Measurements from ENCODE around the gene TLR6.

- TF ChIP-seq, protein P1, sequence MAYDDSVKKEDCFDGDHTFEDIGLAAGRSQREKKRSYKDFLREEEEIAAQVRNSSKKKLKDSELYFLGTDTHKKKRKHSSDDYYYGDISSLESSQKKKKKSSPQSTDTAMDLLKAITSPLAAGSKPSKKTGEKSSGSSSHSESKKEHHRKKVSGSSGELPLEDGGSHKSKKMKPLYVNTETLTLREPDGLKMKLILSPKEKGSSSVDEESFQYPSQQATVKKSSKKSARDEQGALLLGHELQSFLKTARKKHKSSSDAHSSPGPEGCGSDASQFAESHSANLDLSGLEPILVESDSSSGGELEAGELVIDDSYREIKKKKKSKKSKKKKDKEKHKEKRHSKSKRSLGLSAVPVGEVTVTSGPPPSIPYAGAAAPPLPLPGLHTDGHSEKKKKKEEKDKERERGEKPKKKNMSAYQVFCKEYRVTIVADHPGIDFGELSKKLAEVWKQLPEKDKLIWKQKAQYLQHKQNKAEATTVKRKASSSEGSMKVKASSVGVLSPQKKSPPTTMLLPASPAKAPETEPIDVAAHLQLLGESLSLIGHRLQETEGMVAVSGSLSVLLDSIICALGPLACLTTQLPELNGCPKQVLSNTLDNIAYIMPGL (CRISPR knock-in tag; IDR thresholded peaks at IDR 0.05): no peak
- TF ChIP-seq, protein P2, sequence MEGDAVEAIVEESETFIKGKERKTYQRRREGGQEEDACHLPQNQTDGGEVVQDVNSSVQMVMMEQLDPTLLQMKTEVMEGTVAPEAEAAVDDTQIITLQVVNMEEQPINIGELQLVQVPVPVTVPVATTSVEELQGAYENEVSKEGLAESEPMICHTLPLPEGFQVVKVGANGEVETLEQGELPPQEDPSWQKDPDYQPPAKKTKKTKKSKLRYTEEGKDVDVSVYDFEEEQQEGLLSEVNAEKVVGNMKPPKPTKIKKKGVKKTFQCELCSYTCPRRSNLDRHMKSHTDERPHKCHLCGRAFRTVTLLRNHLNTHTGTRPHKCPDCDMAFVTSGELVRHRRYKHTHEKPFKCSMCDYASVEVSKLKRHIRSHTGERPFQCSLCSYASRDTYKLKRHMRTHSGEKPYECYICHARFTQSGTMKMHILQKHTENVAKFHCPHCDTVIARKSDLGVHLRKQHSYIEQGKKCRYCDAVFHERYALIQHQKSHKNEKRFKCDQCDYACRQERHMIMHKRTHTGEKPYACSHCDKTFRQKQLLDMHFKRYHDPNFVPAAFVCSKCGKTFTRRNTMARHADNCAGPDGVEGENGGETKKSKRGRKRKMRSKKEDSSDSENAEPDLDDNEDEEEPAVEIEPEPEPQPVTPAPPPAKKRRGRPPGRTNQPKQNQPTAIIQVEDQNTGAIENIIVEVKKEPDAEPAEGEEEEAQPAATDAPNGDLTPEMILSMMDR (IDR thresholded peaks at IDR 0.05): no peak
- TF ChIP-seq ATF3 (CRISPR knock-in tag; conservative IDR thresholded peaks at IDR 0.05) (no peak), NFYB (CRISPR knock-in tag; conservative IDR thresholded peaks at IDR 0.05; ENCODE audit: low read depth) (no peak), ZNF317 (CRISPR knock-in tag; IDR thresholded peaks at IDR 0.05; ENCODE audit: borderline replicate concordance, low read depth) (no peak), ZNF263 (CRISPR knock-in tag; IDR thresholded peaks at IDR 0.05; ENCODE audit: low read depth) (no peak), CREB1 (CRISPR knock-in tag; IDR thresholded peaks at IDR 0.05) (no peak)
- TF ChIP-seq, protein P3, sequence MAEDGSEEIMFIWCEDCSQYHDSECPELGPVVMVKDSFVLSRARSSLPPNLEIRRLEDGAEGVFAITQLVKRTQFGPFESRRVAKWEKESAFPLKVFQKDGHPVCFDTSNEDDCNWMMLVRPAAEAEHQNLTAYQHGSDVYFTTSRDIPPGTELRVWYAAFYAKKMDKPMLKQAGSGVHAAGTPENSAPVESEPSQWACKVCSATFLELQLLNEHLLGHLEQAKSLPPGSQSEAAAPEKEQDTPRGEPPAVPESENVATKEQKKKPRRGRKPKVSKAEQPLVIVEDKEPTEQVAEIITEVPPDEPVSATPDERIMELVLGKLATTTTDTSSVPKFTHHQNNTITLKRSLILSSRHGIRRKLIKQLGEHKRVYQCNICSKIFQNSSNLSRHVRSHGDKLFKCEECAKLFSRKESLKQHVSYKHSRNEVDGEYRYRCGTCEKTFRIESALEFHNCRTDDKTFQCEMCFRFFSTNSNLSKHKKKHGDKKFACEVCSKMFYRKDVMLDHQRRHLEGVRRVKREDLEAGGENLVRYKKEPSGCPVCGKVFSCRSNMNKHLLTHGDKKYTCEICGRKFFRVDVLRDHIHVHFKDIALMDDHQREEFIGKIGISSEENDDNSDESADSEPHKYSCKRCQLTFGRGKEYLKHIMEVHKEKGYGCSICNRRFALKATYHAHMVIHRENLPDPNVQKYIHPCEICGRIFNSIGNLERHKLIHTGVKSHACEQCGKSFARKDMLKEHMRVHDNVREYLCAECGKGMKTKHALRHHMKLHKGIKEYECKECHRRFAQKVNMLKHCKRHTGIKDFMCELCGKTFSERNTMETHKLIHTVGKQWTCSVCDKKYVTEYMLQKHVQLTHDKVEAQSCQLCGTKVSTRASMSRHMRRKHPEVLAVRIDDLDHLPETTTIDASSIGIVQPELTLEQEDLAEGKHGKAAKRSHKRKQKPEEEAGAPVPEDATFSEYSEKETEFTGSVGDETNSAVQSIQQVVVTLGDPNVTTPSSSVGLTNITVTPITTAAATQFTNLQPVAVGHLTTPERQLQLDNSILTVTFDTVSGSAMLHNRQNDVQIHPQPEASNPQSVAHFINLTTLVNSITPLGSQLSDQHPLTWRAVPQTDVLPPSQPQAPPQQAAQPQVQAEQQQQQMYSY (CRISPR knock-in tag; IDR thresholded peaks at IDR 0.05): no peak
Observed at GRCh38 chr4:38785041-38785790, 71.4 kb downstream of the TLR6 start.
